Renal cortex interstitium (tissue), 3 donors: Measurements from ENCODE around the gene C17orf107. TPM values are rescaled to one million over a fixed set of nuclear protein-coding genes. Genes with fewer than 3 reads are reported as not detected.

Source experiments
- polyA plus RNA-seq, 3 donors: library from polyadenylated mRNA; unstranded; fragments of 120-200 nt; gene quantifications; one replicate each; pipeline ENCODE4 v1.2.1, GENCODE V29; 2013; ENCODE audit not compliant: insufficient read length in 3 of 3

C17orf107 gene
- polyA plus RNA-seq, 3 donors: 1.5 to 3.0 (median 1.8) TPM

Other genes starting within 250 kb of the C17orf107 start
- gene PELP1, start 195.4 kb upstream of the C17orf107 start, polyA plus RNA-seq: 10 to 100 TPM; 45.7 to 56.2 (median 50.0) TPM
- gene ARRB2, start 188.9 kb upstream of the C17orf107 start, polyA plus RNA-seq: 10 to 100 TPM; 29.8 to 39.0 (median 35.1) TPM
- 10 to 100 TPM; 24.9 to 29.4 (median 26.9) TPM for gene MED11, start 168.1 kb upstream of the C17orf107 start, polyA plus RNA-seq
- gene ZMYND15, start 159.7 kb upstream of the C17orf107 start, polyA plus RNA-seq: 1 to 10 TPM in 1 of 3 donors, under 1 TPM in 2; 0.46 to 1.7 (median 0.50) TPM
- 10 to 100 TPM; 10.1 to 23.2 (median 10.8) TPM for gene CXCL16, start 159.6 kb upstream of the C17orf107 start, polyA plus RNA-seq
- 1 to 10 TPM; 1.8 to 3.1 (median 2.8) TPM for gene TM4SF5, start 127.7 kb upstream of the C17orf107 start, polyA plus RNA-seq
- 1 to 10 TPM in 1 of 3 donors, under 1 TPM in 2; 0.78 to 1.7 (median 0.96) TPM for gene VMO1, start 113.2 kb upstream of the C17orf107 start, polyA plus RNA-seq
- gene GLTPD2, start 110.6 kb upstream of the C17orf107 start, polyA plus RNA-seq: 10 to 100 TPM in 2 of 3 donors, 1 to 10 TPM in 1; 6.7 to 11.3 (median 10.5) TPM
- gene PSMB6, start 103.4 kb upstream of the C17orf107 start, polyA plus RNA-seq: 100 to 1,000 TPM; 123 to 139 (median 126) TPM
- 10 to 100 TPM; 34.3 to 51.2 (median 38.1) TPM for gene PLD2, start 92.4 kb upstream of the C17orf107 start, polyA plus RNA-seq
- gene MINK1, start 66.2 kb upstream of the C17orf107 start, polyA plus RNA-seq: 10 to 100 TPM; 59.4 to 70.7 (median 66.3) TPM
- 1 to 10 TPM; 1.4 to 2.8 (median 1.8) TPM for gene CHRNE, start 3.6 kb downstream of the C17orf107 start, polyA plus RNA-seq
- 1 to 10 TPM; 1.9 to 2.2 (median 2.0) TPM for gene GP1BA, start 32.7 kb downstream of the C17orf107 start, polyA plus RNA-seq
- gene SLC25A11, start 40.5 kb downstream of the C17orf107 start, polyA plus RNA-seq: 10 to 100 TPM; 62.9 to 81.6 (median 76.1) TPM
- gene RNF167, start 40.7 kb downstream of the C17orf107 start, polyA plus RNA-seq: 100 to 1,000 TPM; 125 to 146 (median 134) TPM
- 100 to 1,000 TPM; 350 to 480 (median 397) TPM for gene PFN1, start 49.0 kb downstream of the C17orf107 start, polyA plus RNA-seq
- gene ENO3, start 51.6 kb downstream of the C17orf107 start, polyA plus RNA-seq: 10 to 100 TPM; 20.3 to 36.4 (median 29.5) TPM
- gene SPAG7, start 68.3 kb downstream of the C17orf107 start, polyA plus RNA-seq: 100 to 1,000 TPM in 1 of 3 donors, 10 to 100 TPM in 2; 86.7 to 105 (median 92.6) TPM
- 10 to 100 TPM; 23.9 to 35.5 (median 24.3) TPM for gene CAMTA2, start 88.1 kb downstream of the C17orf107 start, polyA plus RNA-seq
- gene INCA1, start 98.0 kb downstream of the C17orf107 start, polyA plus RNA-seq: 1 to 10 TPM; 7.2 to 8.0 (median 7.2) TPM
- gene KIF1C, start 98.4 kb downstream of the C17orf107 start, polyA plus RNA-seq: 10 to 100 TPM; 76.8 to 97.2 (median 87.3) TPM
- under 1 TPM; 0.16 to 0.47 (median 0.16) TPM for gene SLC52A1, start 135.9 kb downstream of the C17orf107 start, polyA plus RNA-seq
- 10 to 100 TPM; 13.9 to 16.7 (median 14.9) TPM for gene ZFP3, start 178.9 kb downstream of the C17orf107 start, polyA plus RNA-seq
- gene ZNF232, start 212.3 kb downstream of the C17orf107 start, polyA plus RNA-seq: 10 to 100 TPM; 22.6 to 50.4 (median 23.8) TPM
- gene USP6, start 216.5 kb downstream of the C17orf107 start, polyA plus RNA-seq: 10 to 100 TPM in 1 of 3 donors, 1 to 10 TPM in 2; 2.9 to 10.4 (median 7.7) TPM